GM18526 (cell line): ENCODE results near the gene LRRC8E.

ENCODE experiments used
- POLR2A ChIP-seq: IDR thresholded peaks from 3 replicates; pipeline ENCODE4 v1.6.1; 2011; ENCODE audit not compliant: insufficient read length; ENCODE audit errors: extremely low read depth

Gene LRRC8E

DNA sequence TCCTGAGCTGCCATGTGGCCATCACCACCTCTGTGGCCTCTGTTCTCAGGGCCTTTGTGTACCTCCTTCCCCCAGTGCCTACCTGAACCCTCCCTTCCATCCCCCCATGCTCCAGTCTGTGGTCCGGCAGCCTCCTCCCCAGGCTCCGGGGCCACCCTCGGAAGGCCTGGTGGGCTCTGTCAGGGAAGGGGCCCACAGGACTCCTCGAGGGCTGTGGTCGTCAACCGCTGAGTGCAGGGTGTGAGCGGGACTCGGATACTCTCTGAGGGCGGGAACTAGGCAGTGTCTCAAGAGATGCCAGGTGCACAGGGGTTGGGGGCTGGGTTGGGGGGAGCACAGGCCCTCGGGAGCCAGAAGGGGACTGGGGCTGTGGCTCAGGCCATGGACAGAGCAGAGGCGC, 19.2 kb downstream of the LRRC8E start:
- TF ChIP-seq POLR2A: no peak

DNA sequence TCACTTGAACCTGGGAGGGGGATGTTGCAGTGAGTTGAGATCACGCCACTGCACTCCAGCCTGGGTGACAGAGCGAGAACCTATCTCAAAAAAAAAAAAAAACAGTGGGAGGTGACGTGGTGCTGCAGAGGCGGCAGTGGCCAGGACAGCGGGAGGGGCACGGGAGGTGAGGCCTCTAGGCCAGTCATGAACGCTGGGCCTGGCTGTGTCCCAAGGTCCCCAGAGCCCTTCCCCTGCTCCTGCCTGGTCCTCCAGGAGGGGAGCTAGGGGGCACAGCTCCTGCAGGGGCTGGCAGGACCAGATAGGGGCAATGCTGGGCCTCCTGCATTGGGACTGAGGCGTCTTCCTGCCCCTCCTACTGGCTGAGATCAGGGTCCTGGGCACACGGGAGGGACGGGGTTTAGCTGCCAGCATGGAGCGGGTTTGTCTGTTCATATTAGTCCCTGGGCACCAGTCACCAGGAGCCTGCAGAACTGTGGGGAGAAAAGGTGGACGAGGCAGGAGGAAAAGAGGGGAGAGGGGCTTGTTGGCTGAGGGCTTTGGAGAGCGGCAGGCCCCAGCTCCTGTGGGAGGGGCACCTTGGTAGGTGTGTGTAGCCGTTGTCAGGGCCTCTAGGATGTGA, 19.9 kb downstream of the LRRC8E start:
- TF ChIP-seq POLR2A: no peak

DNA sequence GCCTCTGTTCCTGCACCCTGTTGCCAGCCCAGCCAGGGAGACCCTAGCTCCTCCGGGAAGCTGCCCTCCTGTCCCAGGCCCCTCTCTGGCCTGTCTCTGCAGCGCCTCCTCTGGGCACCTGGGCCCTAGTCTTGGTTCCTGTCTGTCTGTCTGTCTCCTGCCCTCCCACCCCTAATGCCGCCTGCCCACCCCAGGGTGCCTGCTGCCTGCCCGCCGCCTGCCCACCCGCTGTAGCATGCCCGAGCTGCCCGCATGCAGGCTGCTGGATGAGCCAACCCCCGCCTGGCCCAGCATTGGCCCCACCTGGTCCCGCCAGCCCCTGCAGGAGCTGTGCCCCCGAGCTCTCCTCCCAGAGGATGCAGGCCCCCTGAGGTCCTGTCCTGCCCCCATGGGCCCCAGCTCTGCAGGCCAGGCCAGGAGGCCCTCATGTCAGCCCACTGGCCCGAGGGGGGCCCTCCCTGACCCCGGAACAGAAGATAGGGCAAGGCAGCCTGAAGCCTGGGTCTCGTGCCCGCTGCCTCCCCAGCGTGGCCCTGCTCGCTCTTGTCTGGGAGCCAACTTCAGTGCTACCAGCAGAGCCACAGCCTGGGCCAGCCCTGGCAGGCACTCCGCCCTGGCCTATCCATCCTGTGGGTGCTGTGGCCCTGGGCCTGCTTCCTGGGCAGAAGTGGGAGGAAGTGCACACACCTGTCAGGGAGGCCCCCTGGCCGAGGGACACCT, 20.6 kb downstream of the LRRC8E start:
- TF ChIP-seq POLR2A: no peak

DNA sequence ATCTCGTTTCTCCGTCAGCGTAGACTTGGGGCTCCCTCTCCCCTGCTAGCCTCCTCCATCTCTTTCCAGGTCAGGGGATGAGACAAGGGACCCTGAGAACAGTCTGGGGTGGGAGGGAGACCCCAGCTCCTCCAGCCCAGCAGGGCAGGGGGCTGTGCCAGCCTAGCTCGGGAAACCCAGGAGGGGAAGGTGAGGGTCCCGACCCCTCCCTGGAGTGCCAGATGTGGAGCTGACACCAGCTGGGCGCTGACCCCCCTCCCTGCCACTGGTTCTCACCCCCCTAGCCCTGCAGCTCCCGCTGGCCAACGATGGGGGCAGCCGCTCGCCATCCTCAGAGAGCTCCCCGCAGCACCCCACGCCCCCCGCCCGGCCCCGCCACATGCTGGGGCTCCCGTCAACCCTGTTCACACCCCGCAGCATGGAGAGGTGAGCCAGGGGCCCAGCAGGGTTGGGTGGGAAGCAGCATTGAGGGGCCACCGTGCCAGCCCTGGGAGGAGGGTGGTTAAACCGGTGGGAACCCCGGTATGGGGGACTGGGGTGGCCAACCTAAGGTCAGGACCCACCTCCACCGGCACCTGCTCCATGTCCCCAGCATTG, 21.3 kb downstream of the LRRC8E start:
- TF ChIP-seq POLR2A: no peak

DNA sequence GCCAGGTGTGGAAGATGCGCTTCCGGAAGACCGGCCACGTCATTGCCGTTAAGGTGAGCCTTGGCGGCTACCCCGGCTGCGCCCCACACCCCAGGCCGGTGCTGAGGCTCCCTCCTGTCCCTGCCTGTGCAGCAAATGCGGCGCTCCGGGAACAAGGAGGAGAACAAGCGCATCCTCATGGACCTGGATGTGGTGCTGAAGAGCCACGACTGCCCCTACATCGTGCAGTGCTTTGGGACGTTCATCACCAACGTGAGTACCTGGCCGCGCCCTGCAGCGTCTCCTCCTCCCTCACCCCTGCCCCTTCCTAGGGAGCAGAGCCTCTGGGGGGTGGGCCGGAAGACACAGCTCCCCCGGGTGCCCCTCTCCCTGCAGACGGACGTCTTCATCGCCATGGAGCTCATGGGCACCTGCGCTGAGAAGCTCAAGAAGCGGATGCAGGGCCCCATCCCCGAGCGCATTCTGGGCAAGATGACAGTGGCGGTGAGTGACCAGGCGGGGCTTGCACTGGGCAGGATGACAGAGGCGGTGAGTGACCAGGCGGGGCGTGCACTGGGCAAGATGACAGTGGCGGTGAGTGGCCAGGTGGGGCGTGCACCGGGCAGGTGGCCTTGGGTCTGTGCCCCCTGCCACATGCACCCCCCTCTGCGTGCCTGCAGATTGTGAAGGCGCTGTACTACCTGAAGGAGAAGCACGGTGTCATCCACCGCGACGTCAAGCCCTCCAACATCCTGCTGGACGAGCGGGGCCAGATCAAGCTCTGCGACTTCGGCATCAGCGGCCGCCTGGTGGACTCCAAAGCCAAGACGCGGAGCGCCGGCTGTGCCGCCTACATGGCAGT, 22.2 kb downstream of the LRRC8E start:
- no peak for TF ChIP-seq POLR2A

DNA sequence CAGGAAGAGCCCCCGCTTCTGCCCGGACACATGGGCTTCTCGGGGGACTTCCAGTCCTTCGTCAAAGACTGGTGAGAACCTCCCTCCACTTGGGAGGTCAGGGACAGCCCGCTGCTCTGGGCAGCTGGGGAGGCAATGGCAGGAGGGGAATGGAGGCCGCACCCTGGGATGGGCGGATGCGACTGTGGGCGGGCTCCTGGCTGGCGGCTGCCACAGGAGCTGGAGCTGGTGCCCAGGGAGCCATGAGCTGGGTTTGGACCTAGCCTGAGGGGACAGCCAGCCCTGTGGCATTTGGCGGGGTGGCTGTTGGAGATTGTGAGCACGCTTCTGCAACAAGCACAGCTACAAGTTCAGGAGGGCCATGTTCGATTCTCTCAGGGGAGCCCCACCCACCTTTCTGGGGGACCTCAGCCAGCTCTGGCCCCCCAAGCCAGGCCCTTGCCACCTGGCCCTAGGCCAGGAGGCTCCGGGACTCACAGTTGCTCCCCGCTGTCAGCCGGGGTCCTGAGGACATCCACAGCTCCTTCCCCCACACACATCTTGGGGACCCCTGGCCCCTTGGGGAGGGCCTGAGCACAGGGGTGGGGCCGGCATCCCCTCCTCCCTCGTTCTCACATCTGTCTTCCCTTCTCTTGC, 23.3 kb downstream of the LRRC8E start:
- no peak for TF ChIP-seq POLR2A

DNA sequence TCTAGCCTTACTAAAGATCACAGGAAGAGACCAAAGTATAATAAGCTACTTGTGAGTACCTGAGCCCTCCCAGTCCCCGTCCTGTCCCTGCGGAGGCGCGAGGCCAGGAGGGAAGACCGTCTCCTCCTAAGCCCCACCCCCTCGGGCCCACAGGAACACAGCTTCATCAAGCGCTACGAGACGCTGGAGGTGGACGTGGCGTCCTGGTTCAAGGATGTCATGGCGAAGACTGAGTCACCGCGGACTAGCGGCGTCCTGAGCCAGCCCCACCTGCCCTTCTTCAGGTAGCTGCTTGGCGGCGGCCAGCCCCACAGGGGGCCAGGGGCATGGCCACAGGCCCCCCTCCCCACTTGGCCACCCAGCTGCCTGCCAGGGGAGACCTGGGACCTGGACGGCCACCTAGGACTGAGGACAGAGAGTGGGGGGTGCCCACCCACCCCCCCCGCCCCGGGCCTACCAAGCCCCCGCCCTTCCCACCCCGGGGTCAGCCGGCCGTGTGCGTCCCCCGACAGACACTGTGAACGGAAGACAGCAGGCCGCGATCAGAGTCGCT, 23.9 kb downstream of the LRRC8E start:
- no peak for TF ChIP-seq POLR2A

DNA sequence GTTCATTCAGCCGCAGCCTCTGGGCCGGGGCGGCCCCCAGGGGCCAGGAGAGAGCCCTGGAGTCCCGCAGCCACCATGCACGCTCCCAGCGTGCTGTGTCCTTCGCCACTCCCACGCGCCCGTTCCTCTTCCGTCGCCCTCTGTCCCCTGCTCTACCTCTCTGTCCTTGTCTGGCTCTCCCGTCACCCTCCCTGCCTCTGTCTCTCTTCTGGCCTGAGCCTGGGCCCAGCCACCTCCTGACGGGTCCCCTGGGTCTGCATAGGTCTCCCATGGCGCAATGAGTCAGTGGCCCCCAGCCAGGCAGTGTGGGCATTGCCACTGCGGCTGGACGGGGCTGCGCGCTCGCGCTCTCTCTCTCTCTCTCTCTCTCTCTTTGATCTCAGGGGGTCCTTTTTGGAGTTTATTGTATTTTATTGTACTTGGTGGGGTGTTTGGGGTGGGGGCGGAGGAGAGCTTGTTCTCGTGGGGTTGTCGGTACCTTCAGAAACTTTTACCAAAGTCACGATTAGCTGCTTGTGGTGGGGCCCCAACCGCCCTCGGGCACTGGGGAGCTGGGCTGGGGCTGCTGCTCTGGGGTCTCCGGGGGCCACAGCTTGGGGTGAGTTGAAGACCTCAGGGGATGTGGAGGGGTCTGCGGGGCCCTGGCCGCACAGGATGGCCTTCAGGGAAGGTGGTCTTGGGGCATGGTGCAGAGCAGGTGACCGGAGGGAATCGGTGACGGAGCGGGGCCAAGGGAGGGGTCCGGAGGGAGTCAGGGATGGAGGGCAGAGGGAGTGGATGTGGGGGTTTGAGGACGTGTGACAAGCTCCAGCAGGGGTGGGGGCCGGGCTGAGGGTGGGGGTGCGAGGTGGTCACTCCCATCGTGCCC, 24.6 kb downstream of the LRRC8E start:
- no peak for TF ChIP-seq POLR2A

DNA sequence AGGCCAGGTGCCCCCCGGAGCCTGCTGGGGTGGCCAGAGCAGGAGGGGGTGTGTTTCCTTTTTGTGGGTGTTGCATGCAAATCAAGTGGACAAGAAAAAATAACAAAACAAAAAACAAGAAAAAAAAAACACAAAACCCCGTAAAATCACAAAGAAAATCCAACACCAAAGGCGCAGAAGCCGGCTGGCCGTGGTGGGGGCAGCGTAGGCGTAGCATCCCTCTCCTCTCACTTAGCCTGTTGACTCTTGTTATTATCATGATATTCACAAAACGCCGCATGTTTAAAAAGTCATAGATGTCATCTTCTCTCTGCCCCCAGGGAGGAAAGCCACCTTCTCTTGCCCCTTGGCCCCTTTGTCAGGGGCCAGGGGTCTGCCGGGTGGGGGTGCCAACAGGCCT, 25.3 kb downstream of the LRRC8E start:
- TF ChIP-seq POLR2A: no peak

DNA sequence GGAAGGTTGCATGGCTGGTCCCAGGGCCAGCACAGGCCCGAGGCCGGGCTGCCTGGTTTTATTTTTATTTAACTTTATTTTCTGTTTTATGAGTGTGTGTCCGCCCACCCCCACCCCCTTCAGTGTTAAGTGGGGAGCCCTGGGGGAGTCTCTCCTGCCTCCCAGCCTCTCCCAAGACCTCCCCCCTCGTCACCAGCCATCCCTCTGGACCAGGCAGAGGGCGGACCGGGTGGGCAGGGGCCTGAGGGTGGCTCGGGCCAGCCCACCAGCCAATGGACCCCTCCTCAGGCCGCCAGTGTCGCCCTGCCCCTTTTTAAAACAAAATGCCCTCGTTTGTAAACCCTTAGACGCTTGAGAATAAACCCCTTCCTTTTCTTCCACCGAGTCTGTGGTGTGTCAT, 25.8 kb downstream of the LRRC8E start:
- TF ChIP-seq POLR2A: no peak

DNA sequence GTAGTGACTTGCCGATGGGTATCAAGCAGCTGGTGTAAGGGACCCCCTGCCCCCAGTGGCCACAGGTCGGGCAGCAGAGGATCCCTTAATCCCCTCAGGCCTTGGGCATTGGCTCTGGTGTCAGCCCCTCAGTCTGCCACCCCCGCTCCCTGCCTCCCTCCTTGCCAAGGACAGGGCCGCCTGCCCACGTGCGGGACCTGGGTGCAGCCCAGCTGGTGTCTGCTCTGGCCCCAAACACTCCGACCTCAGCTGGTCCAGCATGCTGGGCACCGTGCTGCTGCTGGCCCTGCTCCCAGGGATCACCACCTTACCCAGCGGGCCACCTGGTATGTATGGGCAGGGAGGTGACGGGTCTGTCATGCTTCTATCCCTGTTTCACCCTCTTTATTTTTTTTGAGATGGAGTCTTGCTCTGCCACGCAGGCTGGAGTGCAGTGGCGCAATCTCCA, 26.3 kb downstream of the LRRC8E start, which contains the start of gene TGFBR3L:
TGFBR3L (plus strand) TSS at position 233 of the 448 bp plus-strand sequence.
- TF ChIP-seq POLR2A: no peak

DNA sequence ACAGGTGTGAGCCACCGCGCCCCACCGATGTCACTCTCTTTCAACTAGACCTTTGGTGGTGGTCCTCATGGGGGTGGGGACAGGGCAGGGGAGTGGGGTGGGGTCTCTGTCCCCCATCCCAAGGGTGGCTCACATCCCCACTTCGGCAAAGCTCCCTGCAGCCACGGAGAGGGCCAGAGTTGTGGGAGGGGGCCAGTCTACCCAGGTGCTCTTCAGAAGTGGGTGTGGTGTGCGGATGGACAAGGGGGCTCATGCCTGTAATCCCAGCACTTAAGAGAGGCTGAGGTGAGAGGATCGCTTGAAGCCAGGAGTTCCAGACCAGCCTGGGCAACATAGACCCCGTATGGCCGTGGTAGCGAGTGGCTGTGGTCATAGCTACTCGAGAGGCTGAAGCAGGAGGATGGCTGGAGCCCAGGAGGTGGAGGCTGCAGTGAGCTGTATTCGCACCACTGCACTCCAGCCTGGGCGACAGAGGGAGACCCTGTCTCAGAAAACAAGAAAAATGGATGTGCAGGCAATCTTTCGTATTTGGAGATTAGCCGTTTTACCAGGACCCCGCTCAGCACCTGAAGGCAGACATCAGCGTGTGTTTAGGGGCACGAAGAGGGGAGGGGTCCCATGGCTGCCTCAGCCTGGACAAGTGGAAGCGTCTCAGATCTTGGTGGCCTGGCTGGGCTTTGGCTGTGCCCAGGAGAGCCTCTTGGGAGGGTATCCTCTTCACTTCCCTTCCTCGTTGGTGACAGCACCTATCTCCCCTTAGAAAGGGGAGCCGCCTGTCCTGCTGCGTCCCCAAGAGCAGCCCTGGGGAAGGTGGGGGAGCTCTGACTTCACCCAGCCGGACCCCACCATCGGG, 27.2 kb downstream of the LRRC8E start:
- no peak for TF ChIP-seq POLR2A
